KBM-7 (cell line): ENCODE measurements around the gene RILPL2.
A peak's percentile ranks its signal among the peaks of the same experiment; 100 is the strongest.
"Not testable (repeated sequence)": the region's sequence is repeated elsewhere in the genome, so short reads cannot be mapped to it uniquely, and the experiment has no call there.

Source experiments
- DNase-seq: peaks from one replicate; pipeline ENCODE4 v3.0.0-alpha.2; 2015
- in situ Hi-C: fragments of 300-500 bp; cut with MboI; formaldehyde crosslinking; loops from 2 replicates; pipeline ENCODE4 v1.14.3; 2020; ENCODE audit warnings: low sequenced_read_pairs, low pct_unique_long_range_greater_than_20kb, mixed read lengths

Gene RILPL2

DNA sequence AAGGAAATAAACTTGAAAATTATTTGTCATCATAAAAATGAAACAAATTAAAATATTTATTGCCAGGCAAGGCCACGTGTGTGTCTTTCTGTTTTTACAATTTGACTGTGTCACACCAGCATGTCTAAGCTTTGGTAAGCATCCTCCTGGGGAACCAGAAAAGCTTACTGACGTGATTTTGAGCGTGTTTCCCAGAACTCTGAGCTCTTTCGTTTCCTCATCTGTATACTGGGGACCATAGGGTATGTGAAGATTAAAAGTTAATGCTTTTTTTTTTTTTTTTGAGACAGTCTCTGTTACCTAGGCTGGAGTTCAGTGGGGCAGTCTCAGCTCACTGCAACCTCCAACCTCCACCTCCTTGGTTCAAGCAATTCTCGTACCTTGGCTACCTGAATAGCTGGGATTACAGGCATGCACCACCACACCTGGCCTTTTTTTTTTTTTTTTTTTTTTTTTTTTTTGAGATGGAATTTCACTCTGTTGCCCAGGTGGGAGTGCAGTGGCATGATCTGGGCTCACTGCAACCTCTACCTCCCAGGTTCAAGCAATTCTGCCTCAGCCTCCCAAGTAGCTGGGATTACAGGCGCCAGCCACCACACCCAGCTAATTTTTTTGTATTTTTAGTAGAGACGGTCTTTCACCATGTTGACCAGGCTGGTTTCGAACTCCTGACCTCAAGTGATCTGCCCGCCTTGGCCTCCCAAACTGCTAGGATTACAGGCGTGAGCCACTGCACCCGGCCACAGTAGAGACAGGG is 27.0 kb downstream of the RILPL2 start:
- in situ Hi-C loops, DNase-seq: not testable (repeated sequence)

DNA sequence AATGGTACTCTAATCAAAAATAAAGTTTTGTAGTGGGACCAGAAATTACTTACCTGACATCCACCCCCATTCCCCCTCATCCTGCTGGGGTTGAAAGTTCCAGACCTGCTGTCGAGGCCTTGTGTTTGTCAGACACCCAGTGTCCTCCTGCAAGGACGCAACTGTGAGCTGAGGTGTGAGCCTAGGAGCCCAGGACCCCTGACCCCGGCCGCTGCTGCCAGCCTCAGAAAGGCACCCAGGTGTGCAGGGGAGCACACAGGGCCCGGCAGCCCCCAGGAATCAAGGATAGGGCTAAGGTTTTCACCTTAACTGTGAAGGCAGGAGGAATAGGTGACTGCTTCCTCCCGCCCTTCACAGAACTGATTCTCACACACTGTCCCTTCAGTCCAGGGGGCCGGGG is 27.9 kb downstream of the RILPL2 start:
- DNase-seq, in situ Hi-C loops: not testable (repeated sequence)

- in situ Hi-C loops, DNase-seq: not testable (repeated sequence)
These were observed 28.6 kb downstream of the RILPL2 start for GRCh38 chr12:123407934-123408333.

GRCh38 chr12:123407269-123407668 is 29.2 kb downstream of the RILPL2 start:
- in situ Hi-C loops, DNase-seq: not testable (repeated sequence)

- in situ Hi-C loops, result no loop called here
- DNase-seq, result no peak
These were observed 31.9 kb downstream of the RILPL2 start for GRCh38 chr12:123404581-123404980.

DNA sequence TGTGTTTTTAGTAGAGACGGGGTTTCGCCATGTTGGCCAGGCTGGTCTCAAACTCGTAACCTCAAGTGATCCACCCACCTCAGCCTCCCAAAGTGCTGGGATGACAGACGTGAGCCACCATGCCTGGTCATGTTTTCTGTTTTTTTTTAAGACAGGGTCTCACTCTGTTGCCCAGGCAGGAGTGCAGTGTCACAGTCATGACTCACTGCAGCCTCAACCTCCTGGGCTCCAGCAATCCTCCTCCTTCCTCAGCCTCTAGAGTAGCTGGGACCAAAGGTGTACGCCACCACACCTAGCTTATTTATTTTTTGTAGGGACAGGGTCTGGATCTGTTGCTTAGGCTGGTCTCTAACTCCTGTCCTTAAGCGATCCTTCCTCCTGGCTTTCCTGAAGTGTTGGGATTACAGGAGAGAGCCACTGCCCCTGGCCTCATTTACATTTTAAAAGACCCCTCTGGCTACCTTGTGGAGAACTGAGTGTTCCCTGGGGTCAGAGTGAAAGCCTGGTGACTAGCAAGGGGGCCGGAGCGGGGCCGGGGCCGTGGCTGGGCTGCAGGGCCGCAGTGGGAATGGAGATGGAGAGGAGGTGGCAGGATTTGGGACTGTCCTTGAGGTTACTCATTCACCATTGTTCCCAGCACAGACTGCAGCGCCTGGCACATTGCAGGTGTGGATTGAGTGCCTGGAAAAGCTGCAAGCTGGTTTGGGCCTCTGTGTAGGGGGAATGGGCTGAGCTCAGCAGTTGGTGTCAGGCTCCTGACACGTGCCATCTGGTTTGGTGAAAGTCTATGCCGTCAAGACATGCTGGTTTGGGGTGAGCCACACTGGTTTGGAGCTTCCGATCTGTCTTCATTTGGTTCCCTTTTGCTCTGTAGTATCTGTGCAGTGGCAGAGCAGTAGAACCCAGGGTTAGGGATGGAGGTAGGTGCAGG is 34.5 kb downstream of the RILPL2 start:
- no peak for DNase-seq
- in situ Hi-C loops, result no loop called here

DNA sequence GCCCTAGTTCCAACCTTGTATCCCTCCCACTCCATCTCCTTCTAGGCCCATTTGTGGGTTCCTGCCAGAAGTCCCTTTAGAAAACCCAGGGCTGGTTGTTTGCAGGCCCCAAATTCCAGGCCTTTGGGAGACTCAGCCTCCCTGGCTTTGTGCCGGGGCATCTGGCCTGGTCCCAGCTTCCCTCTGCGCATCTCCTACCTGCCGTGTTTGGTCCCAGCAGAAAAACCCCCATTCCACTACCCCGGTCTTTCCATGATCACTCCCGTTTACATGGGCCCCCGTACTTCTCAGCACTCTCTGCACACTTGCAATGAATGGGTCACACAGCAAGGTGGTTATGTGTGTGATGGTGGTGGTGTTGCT is 37.2 kb downstream of the RILPL2 start:
- in situ Hi-C loops, result no loop called here

GRCh38 chr12:123398550-123399254 is 37.8 kb downstream of the RILPL2 start:
- in situ Hi-C loops, result no loop called here
- no peak for DNase-seq

More for the DNA sequence above, 37.2 kb downstream of the RILPL2 start:
- no peak for DNase-seq

GRCh38 chr12:123398177-123398549 is 38.3 kb downstream of the RILPL2 start:
- no peak for DNase-seq
- in situ Hi-C loops, result no loop called here

- no peak for DNase-seq
- in situ Hi-C loops, result no loop called here
These were observed 39.1 kb downstream of the RILPL2 start for GRCh38 chr12:123397400-123397799.

- in situ Hi-C loops, result no loop called here
- DNase-seq, result no peak
These were observed 39.5 kb downstream of the RILPL2 start for GRCh38 chr12:123396954-123397353.

DNA sequence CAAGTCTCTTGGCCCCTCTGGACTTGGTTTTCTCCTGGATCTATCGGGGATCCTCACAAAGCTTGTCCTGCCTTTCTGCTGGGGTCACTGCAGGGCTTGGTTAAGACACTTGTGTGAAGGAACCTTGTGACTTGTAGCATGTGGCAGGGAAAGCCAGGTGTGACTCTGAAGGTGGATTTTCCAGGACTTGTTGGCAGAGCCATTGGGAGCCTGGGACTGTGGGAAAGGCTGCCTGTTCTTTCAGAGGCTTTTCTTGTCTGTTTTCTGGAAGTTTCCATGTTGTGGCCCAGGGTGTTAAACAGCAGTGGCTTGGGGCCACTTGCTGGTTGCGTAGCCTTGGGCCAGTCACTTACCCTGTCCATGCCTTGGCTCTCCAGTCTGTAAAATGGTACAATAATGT is 39.9 kb downstream of the RILPL2 start:
- DNase-seq, result no peak
- in situ Hi-C loops, result no loop called here

DNA sequence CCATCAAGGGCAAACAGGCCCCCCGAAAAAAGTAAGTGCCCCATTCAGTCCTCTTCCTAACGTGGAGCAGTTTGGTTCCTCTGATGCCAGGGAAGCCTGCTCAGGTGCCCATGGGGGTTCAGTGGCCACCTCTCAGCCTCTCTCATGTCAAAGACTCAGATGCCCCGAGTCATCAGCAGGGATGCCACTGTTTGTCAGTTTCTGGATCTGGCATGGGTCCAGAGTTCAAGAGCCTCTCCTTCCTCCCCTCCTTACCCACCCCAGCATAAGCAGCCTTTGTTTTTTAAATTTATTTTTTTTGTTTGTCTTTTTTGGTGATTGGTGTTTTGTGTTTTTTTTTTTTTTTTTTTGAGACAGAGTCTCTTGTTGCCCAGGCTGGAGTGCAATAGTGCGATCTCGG is 41.2 kb downstream of the RILPL2 start:
- no peak for DNase-seq
- in situ Hi-C loops, result no loop called here

DNA sequence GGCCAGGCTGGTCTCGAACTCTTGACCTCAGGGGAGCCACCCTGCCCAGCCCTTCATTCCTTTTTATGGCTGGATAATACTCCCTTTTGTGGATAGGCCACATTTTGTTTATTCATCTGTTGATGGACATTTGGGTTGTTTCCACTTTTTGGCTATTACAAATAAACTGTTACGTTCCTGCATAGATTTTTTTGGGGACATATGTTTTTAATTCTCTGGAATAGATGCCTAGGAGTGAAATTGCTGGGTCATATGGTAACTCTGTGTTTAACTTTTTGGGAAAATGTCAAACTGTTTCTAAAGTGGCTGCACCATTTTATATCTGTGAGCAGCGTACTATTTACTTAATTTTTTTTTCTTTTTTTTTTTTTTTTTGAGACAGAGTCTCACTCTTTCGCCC is 42.7 kb downstream of the RILPL2 start:
- DNase-seq, result no peak
- in situ Hi-C loops, result no loop called here

DNA sequence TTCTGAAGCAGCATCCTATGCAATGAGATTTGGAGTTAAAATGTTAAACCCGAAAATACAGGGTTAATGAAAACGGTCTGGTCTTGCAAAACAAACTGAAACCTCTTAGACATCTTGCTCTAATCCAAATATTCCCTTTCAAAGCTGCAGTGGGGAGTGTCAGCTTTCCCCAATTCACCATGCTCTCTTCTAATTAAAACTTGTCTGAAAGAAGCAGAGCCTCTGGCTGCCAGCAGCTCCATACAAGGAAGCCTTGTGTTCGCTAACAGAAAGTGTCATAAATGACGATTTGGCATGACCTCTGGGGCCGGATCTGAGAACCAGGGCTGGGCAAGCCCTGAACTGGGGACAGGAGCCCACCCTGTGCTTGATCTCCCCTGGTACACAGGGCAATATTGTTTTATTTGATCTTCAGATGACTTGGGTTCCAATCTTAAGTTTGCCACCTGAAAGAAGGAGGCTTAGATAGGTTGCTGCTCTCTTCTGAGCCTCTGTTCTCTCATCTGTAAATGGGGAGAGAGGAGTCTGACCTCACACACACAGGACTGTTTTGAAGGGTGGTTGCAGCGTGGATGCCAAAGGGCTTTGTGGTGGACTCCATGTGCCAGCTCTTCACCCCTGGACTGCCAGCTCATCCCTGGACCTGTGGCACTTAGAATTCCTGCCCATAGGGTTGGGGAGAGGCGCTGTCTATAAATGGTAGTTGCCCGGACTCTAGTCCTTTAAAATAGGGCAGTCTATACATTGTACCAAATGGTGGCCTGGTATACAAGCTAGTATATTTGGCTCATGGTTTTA is 44.7 kb downstream of the RILPL2 start:
- DNase-seq, result no peak
- in situ Hi-C loops, result no loop called here

GRCh38 chr12:123390498-123391426 is 45.7 kb downstream of the RILPL2 start:
- in situ Hi-C loops, result no loop called here
- peak; percentile 25 for DNase-seq

DNA sequence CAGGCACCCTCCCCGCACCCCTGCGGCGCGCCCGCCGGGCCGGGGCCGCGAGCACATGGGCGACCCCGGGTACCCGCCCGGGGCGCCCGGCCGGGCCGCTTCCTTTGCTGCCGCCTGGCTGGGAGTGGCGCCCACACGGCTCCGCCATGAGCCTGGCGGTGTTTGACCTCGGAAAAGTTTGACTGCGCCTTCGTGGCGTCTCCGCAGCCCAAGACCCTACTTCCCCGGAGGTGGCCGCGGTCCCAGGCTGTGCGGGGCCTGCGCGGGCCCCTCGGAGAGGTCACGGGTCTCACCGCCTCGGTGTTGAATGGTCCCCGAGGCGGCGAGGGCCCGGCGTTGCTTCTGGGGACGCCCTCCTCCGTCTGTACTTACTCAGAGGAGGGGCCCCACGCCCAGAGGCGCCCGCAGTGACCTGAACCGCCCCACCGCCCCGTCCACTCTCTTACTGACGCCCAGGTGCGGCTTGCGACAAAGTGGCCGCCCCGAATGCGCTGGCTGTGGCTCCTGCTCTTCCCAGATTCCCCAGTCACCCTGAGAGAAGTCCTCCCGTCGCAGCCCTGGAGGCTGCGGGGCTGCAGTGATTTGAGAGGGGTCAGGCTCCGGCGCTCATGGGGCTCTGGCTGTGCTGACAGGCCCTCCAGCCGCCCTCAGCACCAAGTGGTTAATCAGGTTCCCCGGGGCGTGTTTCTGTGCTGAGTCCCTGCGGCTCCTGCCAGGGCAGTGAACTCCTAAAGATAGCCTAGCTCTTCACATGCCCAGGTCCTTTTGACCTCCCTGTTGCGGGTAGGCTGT is 46.7 kb downstream of the RILPL2 start:
- peak; percentile 32 for DNase-seq
- in situ Hi-C loops, result no loop called here
